ENCODE results near the gene TPCN1. TPM values are rescaled to one million over a fixed set of nuclear protein-coding genes. Genes with fewer than 3 reads are reported as not detected.

The TPCN1 gene
- total and polyA plus RNA-seq, 11 donors, result 22.6 to 136 (median 80.5) TPM

- Histone ChIP-seq H3K27ac (no peak overlapping the region), H3K36me3 (peaks cover 0 to 45% (median 41%) of the 10 kb centered on the region in 9 donors), H3K27me3 (no peaks in the 10 kb centered on the region), H3K4me3 (no peak overlapping the region), H3K9me3 (peaks cover 0 to 8% (median 0%) of the 10 kb centered on the region in 12 donors), H3K4me1 (peaks cover 0 to 26% (median 19%) of the 10 kb centered on the region in 12 donors)
- DNase-seq, result no peak
- intact Hi-C loops (cut with DNase I), result no loop called here
- TF ChIP-seq CTCF (IDR thresholded peaks at IDR 0.05) (no peak), POLR2A (IDR thresholded peaks at IDR 0.05) (no peak)
- no peak for ATAC-seq
- WGBS, 4 donors, result 86 to 97% (median 91%) methylated on average over 3 of the region's 3 CpGs
Observed at GRCh38 chr12:113181975-113182374, 39.3 kb upstream of the TPCN1 start.

- DNase-seq (no peak), ATAC-seq (no peak)
- H3K4me3 ChIP-seq, result no peak overlapping the region
- TF ChIP-seq CTCF (IDR thresholded peaks at IDR 0.05), result no peak
- no peak for TF ChIP-seq POLR2A (IDR thresholded peaks at IDR 0.05)
- WGBS, 4 donors, result 95 to 98% (median 97%) methylated on average over 11 of the region's 11 CpGs
- no peaks in the 10 kb centered on the region for H3K27me3 ChIP-seq
- peaks cover 0 to 33% (median 21%) of the 10 kb centered on the region in 12 donors for H3K4me1 ChIP-seq
- peaks cover 0 to 33% (median 30%) of the 10 kb centered on the region in 9 donors for H3K36me3 ChIP-seq
- H3K27ac ChIP-seq, result no peak overlapping the region
- no peaks in the 10 kb centered on the region for H3K9me3 ChIP-seq
- intact Hi-C loops (cut with DNase I), result no loop called here
Observed at GRCh38 chr12:113183030-113183589, 38.2 kb upstream of the TPCN1 start.

- Histone ChIP-seq H3K36me3 (peaks cover 0 to 28% (median 25%) of the 10 kb centered on the region in 9 donors), H3K9me3 (no peaks in the 10 kb centered on the region), H3K27ac (peak overlapping the region in 11 of 12 donors; percentile 86 to 98 (median 95)), H3K4me3 (peak overlapping the region; percentile 73 to 100 (median 96)), H3K27me3 (no peaks in the 10 kb centered on the region), H3K4me1 (peaks cover 0 to 33% (median 21%) of the 10 kb centered on the region in 12 donors)
- intact Hi-C loops (cut with DNase I), result no loop called here
- ATAC-seq (peak; percentile 27 to 67 (median 56)), DNase-seq (peak in 2 of 5 donors; percentile 70 to 75)
- TF ChIP-seq CTCF (IDR thresholded peaks at IDR 0.05) (no peak), POLR2A (IDR thresholded peaks at IDR 0.05) (no peak)
- WGBS, 4 donors, result 35 to 40% (median 35%) methylated on average over 26 of the region's 26 CpGs
Observed at GRCh38 chr12:113184098-113184899, 37.0 kb upstream of the TPCN1 start.

- intact Hi-C loops (cut with DNase I), result loop anchor here in 2 of 10 donors (1.0 to 5.0 kb wide), 2 partner anchors 36 to 172 kb away; partner anchors contain the start of genes PLBD2 (in 1 of the 2) and TPCN1 (in 1 of the 2)
- peak; percentile 89 to 94 (median 91) for DNase-seq
- TF ChIP-seq CTCF (IDR thresholded peaks at IDR 0.05), result no peak
- TF ChIP-seq POLR2A (IDR thresholded peaks at IDR 0.05), result no peak
- Histone ChIP-seq H3K4me3 (peak overlapping the region; percentile 73 to 100 (median 96)), H3K4me1 (peaks cover 0 to 33% (median 21%) of the 10 kb centered on the region in 12 donors), H3K27ac (peak overlapping the region; percentile 86 to 98 (median 95)), H3K27me3 (no peaks in the 10 kb centered on the region), H3K36me3 (peaks cover 0 to 28% (median 20%) of the 10 kb centered on the region in 9 donors), H3K9me3 (no peaks in the 10 kb centered on the region)
- 0 to 1% (median 0%) methylated on average over 11 to 20 of the region's 20 CpGs for WGBS, 4 donors
- ATAC-seq, result peak; percentile 78 to 93 (median 92)
Observed at GRCh38 chr12:113184900-113185179, 36.4 kb upstream of the TPCN1 start.
